Bronchial epithelial cell (primary cell): ENCODE measurements around the gene CA5A. TPM values are rescaled to one million over a fixed set of nuclear protein-coding genes. Genes with fewer than 3 reads are reported as not detected.
A peak's percentile ranks its signal among the peaks of the same experiment; 100 is the strongest.
"Not testable (repeated sequence)": the region's sequence is repeated elsewhere in the genome, so short reads cannot be mapped to it uniquely, and the experiment has no call there.

ENCODE experiments used
- DNase-seq: peaks from one replicate; pipeline ENCODE4 v3.0.0-alpha.2; 2010; ENCODE audit warnings: low read depth
- FAIRE-seq: peaks from 2 replicates; lab custom pipeline; 2011; peaks lifted over from hg19 to GRCh38; lab: Jason Lieb, UNC
- H3K27me3 ChIP-seq: 2 replicates; pipeline ENCODE4 v1.5.1; 2011; ENCODE audit warnings: low read length; ENCODE audit not compliant: control insufficient read depth, insufficient read depth
- H3K36me3 ChIP-seq: 2 replicates; pipeline ENCODE4 v1.5.1; 2011; ENCODE audit warnings: low read length; ENCODE audit not compliant: control insufficient read depth, insufficient read depth
- H3K4me3 ChIP-seq: 2 replicates; pipeline ENCODE4 v1.5.1; 2011; ENCODE audit warnings: mild to moderate bottlenecking, low read depth, low read length, control low read depth
- CTCF ChIP-seq: IDR thresholded peaks from 2 replicates; pipeline ENCODE4 v1.5.1; 2011; ENCODE audit warnings: mild to moderate bottlenecking, moderate library complexity, low read length, control low read depth, inconsistent platforms; ENCODE audit not compliant: insufficient read depth, severe bottlenecking
- total RNA-seq: library from RNA; depleted of rRNA; stranded (reverse); fragments of >200 nt; gene quantifications from 2 replicates; pipeline ENCODE4 v1.2.1, GENCODE V29; 2014

CA5A gene
- total RNA-seq, 1 donor from 2014 or later: not detected

- no peak for DNase-seq
- no peak for TF ChIP-seq CTCF
These were observed 58.3 kb downstream of the CA5A start for GRCh38 chr16:87877942-87878507.

GRCh38 chr16:87874639-87875427 lies 61.5 kb downstream of the CA5A start:
- no peak for TF ChIP-seq CTCF
- DNase-seq (no peak), FAIRE-seq (no peak)
- Histone ChIP-seq H3K27me3 (peaks cover 3% of the 10 kb centered on the region), H3K36me3 (no peaks in the 10 kb centered on the region), H3K4me3 (no peak overlapping the region)

More at GRCh38 chr16:87877942-87878507, 58.3 kb downstream of the CA5A start:
- no peak overlapping the region for H3K4me3 ChIP-seq
- H3K36me3 ChIP-seq: no peaks in the 10 kb centered on the region
- no peak for FAIRE-seq
- peaks cover 16% of the 10 kb centered on the region for H3K27me3 ChIP-seq

GRCh38 chr16:87870418-87871291 lies 65.7 kb downstream of the CA5A start:
- not testable (repeated sequence) for H3K4me3 ChIP-seq, FAIRE-seq, H3K27me3 ChIP-seq
- peak; percentile 29 for DNase-seq
- H3K36me3 ChIP-seq: peaks cover 14% of the 10 kb centered on the region

GRCh38 chr16:87869879-87870417 lies 66.4 kb downstream of the CA5A start:
- not testable (repeated sequence) for DNase-seq, FAIRE-seq, H3K27me3 ChIP-seq, H3K4me3 ChIP-seq
- peaks cover 14% of the 10 kb centered on the region for H3K36me3 ChIP-seq

- FAIRE-seq: not testable (repeated sequence)
These were observed 67.1 kb downstream of the CA5A start, which contains the start of gene SLC7A5 for GRCh38 chr16:87869061-87869878. SLC7A5 (minus strand) TSS chr16:87869507; CDS start chr16:87869422, 85 bp downstream.

GRCh38 chr16:87868254-87869029 lies 67.9 kb downstream of the CA5A start:
- DNase-seq: peak; percentile 89
- Histone ChIP-seq H3K4me3 (peak overlapping the region; percentile 83), H3K36me3 (peaks cover 20% of the 10 kb centered on the region)
- H3K27me3 ChIP-seq, FAIRE-seq: not testable (repeated sequence)

More at GRCh38 chr16:87869061-87869878, 67.1 kb downstream of the CA5A start, which contains the start of gene SLC7A5:
- peak within 1 kb of the TSS; percentile 83 for H3K4me3 ChIP-seq
- peak; percentile 10 for DNase-seq
- H3K27me3 ChIP-seq: not testable (repeated sequence)
- H3K36me3 ChIP-seq: peaks cover 17% of the 10 kb centered on the region

- H3K36me3 ChIP-seq: peaks cover 32% of the 10 kb centered on the region
- not testable (repeated sequence) for H3K27me3 ChIP-seq, FAIRE-seq, DNase-seq
- peak overlapping the region; percentile 11 for H3K4me3 ChIP-seq
These were observed 70.3 kb downstream of the CA5A start for GRCh38 chr16:87865902-87866555.
